Suprapubic skin (tissue), 4 donors: Measurements from ENCODE around the gene DLG3.

Experiments used
- EP300 ChIP-seq: sonication (generic); formaldehyde crosslinking; IDR thresholded peaks from one replicate; pipeline ENCODE4 v1.6.1; 2017; ENCODE audit warnings: antibody characterized with exemption
- POLR2A ChIP-seq, 2 donors: fragments of 450-650 bp; IDR thresholded peaks; one replicate each; pipeline ENCODE4 v1.6.1; 2017; ENCODE audit warnings: antibody characterized with exemption in 2 of 2, mild to moderate bottlenecking in 2 of 2, moderate library complexity in 2 of 2
- POLR2AphosphoS5 ChIP-seq, 3 donors: sonication (generic); formaldehyde crosslinking; IDR thresholded peaks; one replicate each; pipeline ENCODE4 v1.6.1; 2017; ENCODE audit warnings: antibody characterized with exemption in 3 of 3
- TF ChIP-seq, protein P1 (sequence below), 2 donors: fragments of 200-600 bp in 1 of 2; fragments of 450-650 bp in 1 of 2; sonication (generic) in 1 of 2; IDR thresholded peaks; one replicate each; pipeline ENCODE4 v1.5.1; 2016 to 2019; ENCODE audit warnings: antibody characterized with exemption in 2 of 2, mild to moderate bottlenecking in 1 of 2, moderate library complexity in 1 of 2

DNA sequence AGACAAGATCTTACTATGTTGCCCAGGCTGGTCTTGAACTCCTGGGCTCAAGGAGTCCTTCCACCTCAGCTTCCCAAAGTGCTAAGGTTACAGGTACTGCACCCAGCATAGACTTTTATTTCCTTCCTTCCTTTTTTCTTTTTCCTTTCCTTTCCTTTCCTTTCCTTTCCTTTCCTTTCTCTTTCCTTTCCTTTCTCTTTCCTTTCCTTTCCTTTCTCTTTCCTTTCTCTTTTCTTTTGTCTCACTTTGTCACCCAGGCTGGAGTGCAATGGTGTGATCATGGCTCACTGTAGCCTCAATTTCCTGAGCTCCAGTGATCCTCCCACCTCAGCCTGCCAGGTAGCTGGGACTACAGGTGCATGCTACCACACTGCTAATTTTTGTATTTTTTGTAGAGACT is 19.4 kb downstream of the DLG3 start:
- TF ChIP-seq, protein P1, sequence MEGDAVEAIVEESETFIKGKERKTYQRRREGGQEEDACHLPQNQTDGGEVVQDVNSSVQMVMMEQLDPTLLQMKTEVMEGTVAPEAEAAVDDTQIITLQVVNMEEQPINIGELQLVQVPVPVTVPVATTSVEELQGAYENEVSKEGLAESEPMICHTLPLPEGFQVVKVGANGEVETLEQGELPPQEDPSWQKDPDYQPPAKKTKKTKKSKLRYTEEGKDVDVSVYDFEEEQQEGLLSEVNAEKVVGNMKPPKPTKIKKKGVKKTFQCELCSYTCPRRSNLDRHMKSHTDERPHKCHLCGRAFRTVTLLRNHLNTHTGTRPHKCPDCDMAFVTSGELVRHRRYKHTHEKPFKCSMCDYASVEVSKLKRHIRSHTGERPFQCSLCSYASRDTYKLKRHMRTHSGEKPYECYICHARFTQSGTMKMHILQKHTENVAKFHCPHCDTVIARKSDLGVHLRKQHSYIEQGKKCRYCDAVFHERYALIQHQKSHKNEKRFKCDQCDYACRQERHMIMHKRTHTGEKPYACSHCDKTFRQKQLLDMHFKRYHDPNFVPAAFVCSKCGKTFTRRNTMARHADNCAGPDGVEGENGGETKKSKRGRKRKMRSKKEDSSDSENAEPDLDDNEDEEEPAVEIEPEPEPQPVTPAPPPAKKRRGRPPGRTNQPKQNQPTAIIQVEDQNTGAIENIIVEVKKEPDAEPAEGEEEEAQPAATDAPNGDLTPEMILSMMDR (IDR thresholded peaks at IDR 0.05), result no peak
- TF ChIP-seq POLR2AphosphoS5 (IDR thresholded peaks at IDR 0.05) (no peak), POLR2A (IDR thresholded peaks at IDR 0.05) (no peak), EP300 (no peak)
